Esophagus squamous epithelium (tissue), 5 donors: ENCODE data around the gene RAB10. TPM values are rescaled to one million over a fixed set of nuclear protein-coding genes. Genes with fewer than 3 reads are reported as not detected.

Source experiments
- DNase-seq: peaks from one replicate; lab custom pipeline; 2025; lab: John Stamatoyannopoulos, UW
- H3K27ac ChIP-seq, 4 donors: fragments of 200-600 bp; sonication (generic); one replicate each; pipeline ENCODE4 v1.5.1; 2016 to 2019; ENCODE audit warnings: mild to moderate bottlenecking in 1 of 4
- H3K27me3 ChIP-seq, 4 donors: fragments of 200-600 bp; sonication (generic); 1 replicate in 3 of 4; 2 replicates in 1 of 4; pipeline versions ENCODE4 v1.5.1 to v1.6.0; 2017 to 2021; ENCODE audit warnings: antibody characterized with exemption in 1 of 4
- H3K36me3 ChIP-seq, 3 donors: fragments of 200-600 bp; sonication (generic); one replicate each; pipeline ENCODE4 v1.5.1; 2016 to 2019
- H3K4me1 ChIP-seq, 3 donors: fragments of 200-600 bp; sonication (generic); one replicate each; pipeline ENCODE4 v1.5.1; 2017 to 2019
- H3K4me3 ChIP-seq, 4 donors: fragments of 200-600 bp; sonication (generic); 1 replicate in 3 of 4; 2 replicates in 1 of 4; pipeline ENCODE4 v1.5.1; 2016 to 2019; ENCODE audit warnings: mild to moderate bottlenecking in 2 of 4, moderate library complexity in 1 of 4
- H3K9me3 ChIP-seq, 3 donors: fragments of 200-600 bp; sonication (generic); one replicate each; pipeline ENCODE4 v1.5.1; 2016 to 2019
- POLR2A ChIP-seq, 4 donors: fragments of 450-650 bp; IDR thresholded peaks; one replicate each; pipeline ENCODE4 v1.6.1; 2017; ENCODE audit warnings: antibody characterized with exemption in 4 of 4, mild to moderate bottlenecking in 4 of 4, moderate library complexity in 3 of 4
- WGBS, 2 donors: methylation state at CpG; one replicate each; pipeline ENCODE4 v1.1.5; 2018; 5-methylcytosine and 5-hydroxymethylcytosine counted together
- intact Hi-C: fragments of 100-400 bp; cut with DNase I; formaldehyde crosslinking; loops from one replicate; pipeline ENCODE4 v1.15.0; 2022
- total RNA-seq, 4 donors: library from RNA; depleted of rRNA; stranded (reverse); fragments of >200 nt; gene quantifications; one replicate each; pipeline ENCODE4 v1.1.0, GENCODE V29; 2016
- TF ChIP-seq, protein P1 (sequence below), 6 experiments: fragments of 450-650 bp in 4 of 6; fragments of 200-600 bp in 2 of 6; sonication (generic) in 2 of 6; IDR thresholded peaks; one replicate each; pipeline ENCODE4 v1.5.1; 2016 to 2019; ENCODE audit warnings: antibody characterized with exemption in 6 of 6, mild to moderate bottlenecking in 4 of 6, moderate library complexity in 4 of 6
- donor health status: DM: yes; HTN: yes; CAD: no.

Gene RAB10
- total RNA-seq, 4 donors from 2014 or later, result 214 to 388 (median 335) TPM

DNA sequence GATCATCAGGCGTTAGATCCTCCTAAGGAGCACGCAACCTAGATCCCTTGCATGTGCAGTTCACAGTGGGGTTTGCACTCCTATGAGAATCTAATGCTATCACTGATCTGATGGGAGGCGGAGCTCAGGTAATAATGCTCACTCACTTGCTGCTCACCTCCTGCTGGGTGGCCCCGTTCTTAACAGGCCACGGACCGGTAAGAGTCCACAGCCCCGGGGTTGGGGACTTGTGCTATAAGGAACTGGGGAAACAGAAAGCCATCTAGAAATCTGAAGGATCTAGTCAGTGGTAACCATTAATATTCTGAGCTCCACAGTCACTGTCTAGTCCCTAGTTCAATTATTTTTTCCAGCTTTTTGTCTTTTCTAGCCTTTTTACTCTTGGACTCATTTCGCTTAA, 94.3 kb downstream of the RAB10 start:
- H3K36me3 ChIP-seq, result peaks cover 0 to 73% (median 6%) of the 10 kb centered on the region in 3 donors
- H3K27me3 ChIP-seq, result no peaks in the 10 kb centered on the region
- no peak for DNase-seq
- no peaks in the 10 kb centered on the region for H3K9me3 ChIP-seq
- intact Hi-C loops, result no loop called here
- WGBS, 2 donors, result 90 to 92% methylated on average over 5 to 8 of the region's 8 CpGs
- H3K27ac ChIP-seq, result no peak overlapping the region
- peaks cover 0 to 12% (median 0%) of the 10 kb centered on the region in 3 donors for H3K4me1 ChIP-seq
- no peak overlapping the region for H3K4me3 ChIP-seq
- no peak for TF ChIP-seq POLR2A (IDR thresholded peaks at IDR 0.05)
- TF ChIP-seq, protein P1, sequence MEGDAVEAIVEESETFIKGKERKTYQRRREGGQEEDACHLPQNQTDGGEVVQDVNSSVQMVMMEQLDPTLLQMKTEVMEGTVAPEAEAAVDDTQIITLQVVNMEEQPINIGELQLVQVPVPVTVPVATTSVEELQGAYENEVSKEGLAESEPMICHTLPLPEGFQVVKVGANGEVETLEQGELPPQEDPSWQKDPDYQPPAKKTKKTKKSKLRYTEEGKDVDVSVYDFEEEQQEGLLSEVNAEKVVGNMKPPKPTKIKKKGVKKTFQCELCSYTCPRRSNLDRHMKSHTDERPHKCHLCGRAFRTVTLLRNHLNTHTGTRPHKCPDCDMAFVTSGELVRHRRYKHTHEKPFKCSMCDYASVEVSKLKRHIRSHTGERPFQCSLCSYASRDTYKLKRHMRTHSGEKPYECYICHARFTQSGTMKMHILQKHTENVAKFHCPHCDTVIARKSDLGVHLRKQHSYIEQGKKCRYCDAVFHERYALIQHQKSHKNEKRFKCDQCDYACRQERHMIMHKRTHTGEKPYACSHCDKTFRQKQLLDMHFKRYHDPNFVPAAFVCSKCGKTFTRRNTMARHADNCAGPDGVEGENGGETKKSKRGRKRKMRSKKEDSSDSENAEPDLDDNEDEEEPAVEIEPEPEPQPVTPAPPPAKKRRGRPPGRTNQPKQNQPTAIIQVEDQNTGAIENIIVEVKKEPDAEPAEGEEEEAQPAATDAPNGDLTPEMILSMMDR (IDR thresholded peaks at IDR 0.05), result no peak

DNA sequence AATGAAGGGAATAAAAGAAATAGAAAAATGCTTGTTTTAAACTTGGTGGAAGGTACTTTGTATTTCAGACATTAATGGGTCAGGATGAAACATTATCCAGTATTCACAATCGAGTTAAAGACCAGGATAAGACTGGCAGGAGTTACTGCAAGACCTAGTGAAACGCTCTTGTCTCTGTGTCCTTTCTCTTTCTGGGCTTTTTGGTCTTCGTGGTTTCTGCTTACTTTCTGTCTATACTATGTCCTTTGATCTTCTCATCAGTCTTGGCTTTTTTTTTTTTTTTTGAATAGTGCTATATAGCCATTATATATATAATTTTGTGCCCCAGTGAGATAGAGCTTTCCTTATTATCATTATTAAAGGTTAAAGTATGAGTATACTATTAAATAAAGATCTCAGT, 96.9 kb downstream of the RAB10 start:
- H3K4me1 ChIP-seq, result peaks cover 0 to 8% (median 0%) of the 10 kb centered on the region in 3 donors
- 81 to 82% methylated on average over 3 of the region's 3 CpGs for WGBS, 2 donors
- TF ChIP-seq, protein P1 (IDR thresholded peaks at IDR 0.05), result no peak
- no peak for TF ChIP-seq POLR2A (IDR thresholded peaks at IDR 0.05)
- H3K27ac ChIP-seq, result no peak overlapping the region
- no peak for DNase-seq
- peaks cover 5 to 94% (median 6%) of the 10 kb centered on the region in 3 donors for H3K36me3 ChIP-seq
- H3K4me3 ChIP-seq, result no peak overlapping the region
- intact Hi-C loops, result no loop called here
- no peaks in the 10 kb centered on the region for H3K27me3 ChIP-seq
- no peaks in the 10 kb centered on the region for H3K9me3 ChIP-seq

DNA sequence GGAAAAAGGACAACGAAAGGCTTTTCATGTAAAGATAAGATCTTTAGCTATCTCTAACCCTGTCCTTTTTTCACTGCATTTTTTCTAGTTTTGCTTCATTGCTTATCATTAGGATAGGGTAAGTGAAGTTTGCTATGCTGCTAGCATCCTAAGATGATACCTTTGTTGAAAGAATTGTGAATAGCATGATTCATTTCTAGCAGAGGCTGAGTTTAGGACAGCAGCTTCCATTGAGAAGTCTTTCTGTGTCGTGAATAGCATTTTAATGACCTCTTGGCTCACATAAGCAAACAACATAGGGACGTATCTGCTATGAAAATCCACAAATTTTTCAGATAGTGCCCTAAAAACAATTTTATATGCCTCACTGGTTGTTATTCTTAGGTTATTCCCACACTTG, 102.6 kb downstream of the RAB10 start:
- 73 to 74% methylated on average over 3 of the region's 3 CpGs for WGBS, 2 donors
- no peak for DNase-seq
- intact Hi-C loops, result no loop called here

DNA sequence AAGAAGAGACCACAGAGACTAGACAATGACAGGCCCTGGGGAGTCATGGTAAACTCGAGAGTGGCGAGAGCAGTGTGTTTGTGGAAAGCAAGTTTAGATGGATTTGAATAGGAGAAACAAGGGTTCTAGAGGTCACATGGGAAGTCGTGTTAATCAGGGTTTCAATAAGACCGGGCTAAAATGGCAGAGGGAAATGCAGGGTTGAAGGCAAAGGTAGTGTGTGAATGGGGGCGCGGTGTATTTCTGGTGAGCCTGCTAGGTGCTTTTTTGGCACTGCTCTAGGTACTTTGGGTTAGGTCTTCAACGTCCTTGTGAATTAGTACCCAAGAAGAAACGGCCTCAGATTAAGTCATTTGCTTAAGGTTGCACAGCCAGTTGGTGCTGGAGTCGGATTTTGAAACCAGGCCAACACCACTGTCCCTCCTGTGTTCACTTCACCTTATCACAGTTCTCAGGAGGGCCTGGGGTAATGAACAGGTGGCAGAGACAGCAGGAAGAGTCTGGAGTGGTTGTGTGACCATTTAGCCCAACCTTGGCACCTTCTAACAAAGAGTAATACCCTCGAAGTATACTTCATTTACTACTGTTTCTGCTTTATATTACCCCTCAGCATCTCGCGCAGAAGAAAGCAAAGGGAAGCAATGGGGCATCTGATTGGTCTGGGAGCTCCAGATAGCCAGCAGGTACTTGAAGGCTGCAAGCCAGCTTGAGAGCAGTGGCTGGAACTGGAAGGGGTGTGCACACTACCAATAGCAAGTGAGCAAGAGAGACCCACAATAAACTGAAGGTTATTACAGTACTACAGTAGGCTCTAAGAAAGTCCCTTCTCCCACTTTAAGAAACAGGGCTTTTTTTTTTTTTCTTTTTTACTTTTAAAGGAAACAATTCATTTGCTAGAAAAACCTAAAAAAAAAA, 105.6 kb downstream of the RAB10 start:
- no peak overlapping the region for H3K4me3 ChIP-seq
- no peak overlapping the region for H3K27ac ChIP-seq
- peaks cover 0 to 8% (median 4%) of the 10 kb centered on the region in 3 donors for H3K4me1 ChIP-seq
- no peaks in the 10 kb centered on the region for H3K27me3 ChIP-seq
- peaks cover 0 to 33% (median 5%) of the 10 kb centered on the region in 3 donors for H3K36me3 ChIP-seq
- no peaks in the 10 kb centered on the region for H3K9me3 ChIP-seq
- WGBS, 2 donors, result 68 to 70% methylated on average over 12 of the region's 12 CpGs
- intact Hi-C loops, result loop anchor here (10.0 kb wide), 1 partner anchor 185 kb away; no protein-coding TSS in a partner anchor
- TF ChIP-seq, protein P1 (IDR thresholded peaks at IDR 0.05), result no peak
- no peak for TF ChIP-seq POLR2A (IDR thresholded peaks at IDR 0.05)
- no peak for DNase-seq

More for the DNA sequence above, 102.6 kb downstream of the RAB10 start:
- TF ChIP-seq POLR2A (IDR thresholded peaks at IDR 0.05), result no peak
- TF ChIP-seq, protein P1 (IDR thresholded peaks at IDR 0.05), result no peak
- no peaks in the 10 kb centered on the region for H3K4me1 ChIP-seq
- no peaks in the 10 kb centered on the region for H3K27me3 ChIP-seq
- H3K27ac ChIP-seq, result no peak overlapping the region
- H3K36me3 ChIP-seq, result peaks cover 0 to 64% (median 5%) of the 10 kb centered on the region in 3 donors
- no peaks in the 10 kb centered on the region for H3K9me3 ChIP-seq
- H3K4me3 ChIP-seq, result no peak overlapping the region
